Effector CD8-positive, alpha-beta T cell (primary cell): Measurements from ENCODE around the gene TPO.
"Not testable (repeated sequence)": the region's sequence is repeated elsewhere in the genome, so short reads cannot be mapped to it uniquely, and the experiment has no call there.

Experiments used
- DNase-seq: peaks from one replicate; lab custom pipeline; 2025; lab: John Stamatoyannopoulos, UW

Gene TPO

GRCh38 chr2:1553671-1554295 lies 140.5 kb downstream of the TPO start:
- DNase-seq, result no peak

GRCh38 chr2:1556286-1556685 lies 143.0 kb downstream of the TPO start:
- no peak for DNase-seq

DNA sequence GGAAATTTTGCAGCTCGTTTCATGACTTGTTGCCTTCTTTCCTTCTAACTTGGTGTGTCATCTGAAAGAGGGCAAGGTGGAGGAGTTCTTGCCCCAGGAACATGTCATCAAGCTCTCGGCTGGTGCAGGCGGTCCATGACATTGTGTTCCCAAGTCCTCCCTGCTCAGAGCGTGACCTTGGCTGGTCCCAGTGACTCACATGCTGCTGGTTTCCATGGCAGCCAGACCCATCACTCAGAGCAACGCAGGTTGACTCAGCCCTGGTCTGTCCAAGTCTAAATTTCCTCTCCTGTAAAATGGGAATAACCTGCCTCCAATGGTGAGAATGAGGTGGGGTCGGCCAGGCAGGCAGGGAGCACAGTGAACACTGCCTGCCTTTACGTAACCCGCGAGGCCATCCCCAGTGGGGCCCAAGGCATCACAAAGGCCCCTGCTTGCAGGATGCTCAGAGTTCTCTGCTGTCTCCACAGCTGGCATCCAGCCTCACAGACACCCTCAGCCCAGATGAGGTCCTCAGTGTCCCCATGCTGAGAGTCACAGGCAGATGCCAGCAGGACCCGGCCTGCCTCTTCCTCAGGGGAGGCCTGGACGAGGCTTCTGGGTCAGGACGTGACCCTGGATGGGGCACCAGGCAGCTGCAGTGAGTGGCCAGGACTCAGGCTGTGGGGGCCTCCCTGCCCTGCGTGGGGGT lies 143.7 kb downstream of the TPO start:
- DNase-seq, result no peak

DNA sequence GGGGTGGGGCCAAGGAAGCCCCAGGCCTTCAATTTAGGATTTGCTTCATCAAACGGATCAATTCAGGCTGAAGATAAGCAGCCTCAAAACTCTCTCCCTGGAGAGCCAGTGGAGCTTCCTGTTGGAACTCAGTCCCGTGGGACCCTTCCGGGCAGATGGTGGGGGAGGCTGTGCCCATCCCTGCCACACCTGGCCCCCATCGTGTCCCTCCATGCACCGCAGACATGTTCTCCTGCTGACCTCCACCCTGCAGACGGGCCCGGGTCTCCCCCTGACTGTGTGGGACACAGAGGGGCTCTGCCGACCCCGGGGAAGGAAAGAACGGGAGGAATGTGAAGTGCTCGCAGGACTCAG lies 144.2 kb downstream of the TPO start:
- DNase-seq, result no peak

- no peak for DNase-seq
These were observed 146.4 kb downstream of the TPO start for GRCh38 chr2:1559589-1560175.

DNA sequence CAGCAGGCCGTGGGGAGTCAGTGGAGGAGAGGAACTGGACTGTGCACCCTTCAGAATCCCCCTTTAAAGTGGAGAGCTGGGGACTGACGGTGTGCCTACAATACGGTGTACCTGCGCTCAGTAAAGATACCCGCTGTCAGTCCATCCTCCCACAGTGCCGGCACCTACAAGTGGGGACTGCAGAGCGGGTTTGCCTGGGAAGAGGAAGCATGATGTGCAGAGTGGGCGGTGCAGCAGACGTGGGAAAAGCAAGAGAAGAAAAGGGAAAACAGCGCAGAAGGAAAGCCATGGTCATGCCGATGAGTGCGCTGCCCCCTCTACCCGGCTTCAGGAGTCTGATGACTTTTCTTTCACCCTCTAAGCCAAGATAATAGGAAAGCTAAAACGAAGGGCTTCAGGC lies 148.0 kb downstream of the TPO start:
- no peak for DNase-seq

DNA sequence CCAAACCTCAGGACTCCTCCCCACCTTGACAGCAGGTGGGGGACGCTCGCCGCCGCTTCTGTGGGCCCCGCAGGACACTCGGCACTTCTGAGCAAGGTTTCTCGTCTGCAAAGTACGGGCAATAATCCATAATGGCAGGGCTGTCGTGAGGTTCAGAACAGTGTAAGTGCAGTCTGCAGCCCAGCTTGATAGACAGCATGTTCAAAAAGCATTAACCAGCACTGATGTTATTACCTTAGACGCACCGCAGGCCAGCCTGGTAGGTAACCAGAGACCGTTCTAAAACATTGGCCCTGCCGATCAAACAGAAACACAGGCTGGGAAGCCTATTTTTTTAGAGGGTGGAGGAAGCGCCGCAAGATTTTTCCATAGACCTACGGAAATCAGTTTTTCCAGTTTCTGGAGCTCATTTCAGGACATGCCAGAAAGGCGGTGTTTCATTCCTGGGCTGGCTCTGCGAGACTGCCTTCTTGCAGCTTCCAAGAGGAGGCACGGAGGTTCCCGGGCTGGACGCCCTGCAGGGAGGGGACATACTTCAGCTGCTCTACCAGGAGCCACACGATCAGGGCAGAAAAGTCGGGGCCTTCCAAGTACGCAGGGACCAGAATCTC lies 148.7 kb downstream of the TPO start:
- DNase-seq, result no peak

GRCh38 chr2:1563084-1563857 lies 150.0 kb downstream of the TPO start:
- no peak for DNase-seq

- DNase-seq, result no peak
These were observed 151.0 kb downstream of the TPO start for GRCh38 chr2:1563943-1564891.

- no peak for DNase-seq
These were observed 154.5 kb downstream of the TPO start for GRCh38 chr2:1567556-1568344.

DNA sequence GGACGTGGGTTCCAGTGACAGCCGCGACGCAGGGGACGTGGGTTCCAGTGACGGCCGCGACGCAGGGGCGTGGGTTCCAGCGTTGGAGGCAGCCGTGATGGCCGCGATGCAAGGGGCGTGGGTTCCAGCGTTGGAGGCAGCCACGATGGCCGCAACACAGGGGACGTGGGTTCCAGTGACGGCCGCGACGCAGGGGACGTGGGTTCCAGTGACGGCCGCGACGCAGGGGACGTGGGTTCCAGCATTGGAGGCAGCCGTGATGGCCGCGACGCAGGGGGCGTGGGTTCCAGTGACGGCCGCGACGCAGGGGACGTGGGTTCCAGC lies 155.0 kb downstream of the TPO start:
- not testable (repeated sequence) for DNase-seq

DNA sequence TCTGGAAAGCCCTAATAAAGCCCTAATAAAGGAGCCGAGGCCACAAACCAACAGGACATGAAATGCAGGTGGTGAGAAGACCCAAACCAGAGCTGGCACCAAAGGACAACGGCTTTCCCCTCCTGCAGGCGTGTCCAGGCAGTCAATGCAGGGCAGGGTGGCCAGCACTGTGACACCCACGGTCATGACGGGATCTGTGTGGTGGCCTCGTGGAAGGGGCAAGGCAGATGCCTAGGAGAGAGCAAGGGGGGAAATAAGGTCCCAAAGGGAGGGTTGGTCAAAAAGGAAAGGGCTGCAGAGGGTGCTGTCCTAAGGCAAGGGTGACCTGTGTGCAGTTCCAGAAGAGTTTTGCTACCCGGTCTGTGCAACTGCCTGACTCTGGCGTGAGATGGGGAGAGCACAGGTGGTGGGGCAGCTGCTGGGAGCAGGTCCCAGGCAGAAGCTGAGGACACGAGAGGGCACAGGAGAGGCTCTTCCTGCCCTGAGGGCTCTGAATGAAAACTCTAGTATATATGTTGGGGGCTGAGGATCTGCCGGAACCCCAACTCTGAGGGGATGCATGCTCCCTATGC lies 156.7 kb downstream of the TPO start:
- no peak for DNase-seq

DNA sequence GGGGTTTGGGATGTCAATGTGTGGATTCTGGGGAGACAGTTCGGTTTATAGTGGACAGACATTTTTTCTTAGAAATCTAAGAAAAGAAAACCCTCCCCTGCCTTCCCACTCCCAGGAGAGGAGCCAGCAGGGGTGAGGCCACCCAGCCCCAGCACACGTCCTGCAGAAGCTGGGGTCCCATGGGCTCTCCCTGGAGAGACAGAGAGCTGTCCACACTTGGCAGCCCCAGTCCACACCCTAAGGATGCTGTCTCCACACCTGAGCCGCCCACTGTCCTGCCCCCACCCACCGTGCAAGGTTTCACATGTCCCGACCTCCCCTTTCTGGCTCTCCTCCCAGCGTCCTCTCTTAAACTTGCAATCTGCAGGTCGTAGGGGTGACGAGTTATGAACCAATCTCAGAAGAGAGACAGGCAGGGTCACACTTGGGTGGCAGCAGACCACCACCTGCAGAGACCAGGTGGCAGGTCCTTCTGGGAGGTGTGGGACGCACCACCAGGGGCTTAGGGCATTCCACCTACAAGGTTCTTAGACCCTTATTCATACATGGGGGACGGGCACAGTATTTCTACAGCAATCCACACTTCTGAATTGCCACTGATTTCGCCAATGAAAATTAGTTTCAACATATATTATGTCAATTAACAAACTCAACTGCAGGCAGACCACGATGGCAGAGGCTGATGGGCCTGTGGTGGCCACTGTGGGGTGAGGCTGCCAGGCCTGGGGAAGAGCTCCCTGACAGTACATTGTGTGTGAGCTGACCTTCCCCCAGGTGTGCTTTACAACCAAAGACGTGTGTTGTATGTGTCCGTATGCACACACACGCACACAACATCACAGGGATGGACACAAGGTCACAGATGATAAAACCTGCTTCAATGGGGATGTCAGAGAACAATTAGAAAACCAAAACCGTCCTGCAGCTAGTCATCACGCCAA lies 158.5 kb downstream of the TPO start:
- DNase-seq, result no peak

GRCh38 chr2:1572638-1573037 lies 159.4 kb downstream of the TPO start:
- no peak for DNase-seq

GRCh38 chr2:1577846-1578245 lies 164.6 kb downstream of the TPO start:
- DNase-seq, result no peak

GRCh38 chr2:1581257-1581964 lies 168.1 kb downstream of the TPO start:
- DNase-seq, result not testable (repeated sequence)

DNA sequence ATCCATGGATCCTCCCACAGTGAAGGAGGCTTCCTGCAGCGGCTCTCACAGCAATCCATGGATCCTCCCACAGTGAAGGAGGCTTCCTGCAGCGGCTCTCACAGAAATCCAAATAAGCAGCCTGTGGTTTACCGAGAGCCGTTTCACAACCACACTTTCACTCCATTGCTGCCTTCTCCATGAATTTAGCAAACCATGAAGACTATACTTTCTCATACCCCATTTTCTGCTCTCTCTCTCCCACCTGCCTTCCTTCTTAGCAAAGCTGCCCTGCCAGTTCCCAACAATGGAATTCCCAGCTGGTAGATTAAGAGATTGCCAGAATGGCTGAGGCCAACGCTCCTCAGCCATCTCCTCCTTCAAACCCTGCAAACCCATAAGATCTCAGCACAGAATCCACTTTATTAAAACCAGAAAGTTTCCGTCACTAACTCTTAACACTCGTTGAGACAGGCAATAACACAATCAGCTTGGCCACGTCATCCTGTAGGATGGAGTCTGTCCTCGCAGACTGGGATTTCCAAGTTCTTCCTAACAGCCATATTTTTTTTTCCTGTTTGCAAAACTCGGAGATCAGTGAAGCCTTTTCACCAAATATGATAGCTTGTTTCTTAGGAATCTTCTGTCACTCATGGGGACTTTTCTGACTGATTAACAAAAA lies 168.8 kb downstream of the TPO start:
- no peak for DNase-seq

GRCh38 chr2:1582891-1583341 lies 169.7 kb downstream of the TPO start:
- DNase-seq, result no peak
